Endometrium (tissue), 2 donors: Measurements from ENCODE around the gene LRRC4C.
A peak's percentile ranks its signal among the peaks of the same experiment; 100 is the strongest.

ENCODE experiments used
- FAIRE-seq: peaks from 2 replicates; lab custom pipeline; 2012; peaks lifted over from hg19 to GRCh38; lab: Jason Lieb, UNC
- donor health status: control.
- donor health status: control.

LRRC4C gene

DNA sequence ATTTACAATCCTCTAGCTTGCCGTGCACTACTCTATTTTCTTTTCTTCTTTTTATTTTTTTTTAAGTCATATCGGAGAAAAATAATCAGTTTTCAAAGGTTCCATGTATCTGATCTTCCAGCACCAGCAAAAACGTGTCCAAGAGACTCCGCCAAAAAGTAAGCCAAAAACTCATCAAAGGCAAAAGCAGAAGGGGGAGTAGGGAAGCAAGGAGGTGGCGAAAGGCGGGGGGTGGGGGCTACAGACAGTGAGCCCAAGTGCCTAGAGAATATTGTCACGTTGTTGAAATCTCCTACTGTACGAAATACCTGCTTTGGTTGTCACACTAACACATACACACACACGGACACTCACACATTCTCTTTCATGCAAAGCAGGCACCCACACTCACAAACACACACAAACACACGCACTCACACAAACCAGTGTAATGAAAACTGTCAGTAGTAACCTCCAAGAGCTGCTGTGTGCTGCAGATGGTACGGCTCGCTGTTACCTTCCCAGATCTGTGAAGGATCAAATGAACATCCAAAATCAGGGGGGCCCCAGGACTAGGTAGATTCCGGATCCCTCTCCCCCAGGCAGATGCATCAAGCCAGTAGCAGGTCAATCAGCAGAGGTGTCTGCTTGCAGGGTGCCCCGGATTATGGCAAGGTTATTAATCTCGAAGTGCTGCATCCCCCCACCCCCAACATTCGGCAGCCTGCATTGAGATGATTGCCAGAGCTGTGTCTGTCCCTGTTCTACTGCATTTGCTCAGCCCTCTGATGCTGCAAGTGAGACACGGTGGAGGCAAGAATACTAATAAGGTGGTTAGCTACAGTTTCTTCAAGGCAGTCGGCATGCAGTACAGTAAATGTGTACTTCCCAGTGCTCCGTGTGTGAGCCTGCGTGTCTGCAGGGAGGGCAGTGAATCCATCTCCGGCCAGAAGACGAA, at the start of gene LRRC4C:
Gene LRRC4C, minus strand, starts transcription at position 188 of the 937 bp plus-strand sequence.
- FAIRE-seq: no peak

DNA sequence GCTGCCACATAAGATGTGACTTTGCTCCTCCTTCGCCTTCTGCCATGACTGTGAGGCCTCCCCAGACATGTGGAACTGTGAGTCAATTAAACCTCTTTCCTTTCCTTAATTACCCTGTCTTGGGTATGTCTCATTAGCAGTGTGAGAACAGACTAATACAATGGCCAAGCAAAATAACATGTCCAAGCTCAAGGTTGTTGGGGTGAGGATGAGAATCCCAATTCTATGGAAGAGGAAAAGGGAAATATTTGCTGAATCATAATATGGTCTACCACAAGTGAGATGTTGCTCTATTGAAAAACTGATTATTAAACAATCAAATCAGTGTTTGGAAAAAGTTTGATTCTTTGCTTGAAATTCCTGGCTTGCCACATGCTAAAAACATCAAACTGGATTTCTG, 48.7 kb upstream of the LRRC4C start:
- no peak for FAIRE-seq

DNA sequence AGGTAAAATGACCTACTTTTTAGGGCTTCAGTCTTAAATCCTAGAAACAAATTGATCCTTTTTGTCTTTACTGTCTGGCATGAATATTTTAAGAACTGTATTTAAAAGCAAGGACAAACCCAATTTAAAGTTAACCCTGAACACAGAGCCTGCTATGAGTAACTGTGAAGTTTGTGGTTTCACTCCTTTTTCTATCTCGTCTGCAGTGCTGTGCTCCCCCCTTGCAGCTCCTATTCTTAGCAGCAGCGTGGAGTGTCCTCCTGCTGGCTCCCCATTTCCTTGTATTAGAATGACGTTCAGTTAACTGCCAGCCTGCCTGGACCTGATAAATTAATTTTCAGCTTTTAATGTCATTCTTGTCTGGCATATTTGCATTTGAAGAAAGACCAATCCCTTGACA, 40.0 kb upstream of the LRRC4C start:
- FAIRE-seq: no peak

DNA sequence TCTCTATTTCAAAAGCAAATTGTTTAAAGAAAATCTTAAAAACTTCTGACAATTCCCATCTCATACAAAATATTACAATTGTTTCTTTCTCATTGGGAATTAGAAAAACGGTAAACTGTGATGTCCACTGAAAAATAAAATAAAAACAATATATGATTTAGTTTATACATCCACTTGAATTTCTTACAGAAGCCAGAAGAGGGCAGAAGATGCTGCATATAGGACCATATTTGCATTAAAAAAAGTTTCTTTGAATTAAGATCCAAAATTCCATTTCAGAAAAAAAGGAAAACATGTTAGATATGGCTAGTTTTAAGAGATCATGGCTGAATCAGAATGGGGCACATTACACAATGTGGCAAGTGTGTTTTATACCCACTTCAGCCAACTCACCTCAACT, 39.3 kb upstream of the LRRC4C start:
- no peak for FAIRE-seq

DNA sequence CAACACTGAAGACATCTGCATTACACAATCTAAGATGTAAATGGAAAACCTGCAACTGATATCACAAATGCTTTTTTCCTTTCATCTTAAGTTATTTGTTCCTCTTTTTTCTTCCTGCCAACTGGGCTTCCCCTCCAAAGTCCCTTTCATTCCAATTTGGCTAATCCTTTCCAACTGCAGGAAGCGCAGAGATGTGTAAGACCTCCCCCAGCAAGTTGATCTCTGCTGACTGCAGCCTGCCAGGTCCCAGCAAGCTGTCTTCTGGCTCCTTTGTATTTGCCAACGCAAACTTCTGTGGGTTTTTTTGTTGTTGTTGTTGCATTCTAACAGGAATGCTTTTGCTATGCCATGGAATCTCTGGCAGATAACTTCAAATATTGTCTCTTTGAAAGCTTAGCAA, 38.5 kb upstream of the LRRC4C start:
- FAIRE-seq: no peak

DNA sequence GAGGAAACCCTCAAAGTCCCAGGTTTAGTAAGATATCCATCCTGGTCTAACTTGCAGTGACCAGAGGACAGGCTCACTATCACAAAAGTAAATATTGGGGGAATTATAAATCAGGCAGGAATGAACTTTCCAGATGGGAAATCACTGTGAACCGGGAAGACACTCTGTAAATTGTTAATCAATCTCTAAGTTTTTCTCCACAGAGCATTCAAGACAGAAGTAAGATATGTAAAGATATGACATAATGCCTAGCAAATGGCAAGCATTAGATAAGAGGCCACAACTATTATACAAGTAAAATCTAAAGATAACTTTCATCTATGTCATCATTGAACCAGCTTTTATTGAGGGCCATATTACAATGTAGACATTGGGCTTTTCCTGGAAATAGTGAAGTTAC, 35.3 kb upstream of the LRRC4C start:
- no peak for FAIRE-seq

DNA sequence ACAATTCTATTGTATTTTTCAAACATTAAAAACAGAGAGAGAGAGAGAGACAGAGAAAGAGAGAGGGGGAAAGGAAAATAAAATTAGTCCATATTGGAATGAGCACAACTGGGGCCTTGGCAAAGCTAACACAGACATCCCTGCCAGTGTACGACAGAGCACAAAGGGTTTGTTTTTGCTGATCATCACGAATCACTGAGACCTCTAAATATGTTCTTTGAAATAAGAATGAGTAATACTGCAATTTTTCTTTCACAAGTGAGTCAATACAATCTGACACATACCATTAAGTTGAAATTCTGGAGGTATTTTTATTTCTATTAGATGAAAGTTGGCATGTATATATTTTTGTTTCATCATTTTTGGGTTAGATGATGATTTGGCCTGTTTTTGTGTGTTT, 27.0 kb upstream of the LRRC4C start:
- no peak for FAIRE-seq

DNA sequence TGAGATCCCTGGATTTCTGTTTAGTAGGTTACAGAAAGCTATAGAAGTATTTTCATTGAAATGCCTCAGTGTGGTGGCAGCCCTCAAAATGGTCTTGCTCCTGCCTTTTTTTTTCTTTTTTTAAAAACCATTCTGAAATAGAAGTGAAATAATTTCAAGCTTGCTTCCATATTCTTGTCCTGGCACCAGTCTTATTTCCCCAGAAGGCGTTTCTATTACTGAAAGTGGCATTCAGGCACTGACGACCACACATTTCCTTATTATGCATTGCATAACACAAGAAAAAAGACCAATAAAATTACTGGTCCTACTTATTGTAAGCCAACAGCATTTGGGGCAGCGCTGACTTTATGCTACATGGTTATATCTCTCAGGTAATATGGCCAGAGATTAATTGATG, 24.5 kb upstream of the LRRC4C start:
- FAIRE-seq: no peak

DNA sequence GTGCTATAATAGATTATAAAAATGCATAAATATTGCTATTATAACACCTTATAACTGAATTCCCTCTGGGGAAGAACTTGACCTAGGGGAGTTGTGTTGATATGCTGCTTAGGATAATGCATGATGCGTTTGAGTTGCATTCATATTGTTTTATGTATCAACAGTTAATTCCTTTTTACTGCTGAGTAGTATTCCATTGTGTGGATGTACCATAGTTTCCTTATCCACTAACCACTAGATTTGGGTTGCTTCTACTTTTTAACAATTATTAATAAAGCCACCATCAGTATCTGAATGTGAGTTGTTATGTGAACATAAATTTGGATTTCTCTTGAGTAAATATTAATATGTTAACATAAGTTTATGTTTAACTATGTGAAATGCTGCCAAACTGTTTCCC, 19.7 kb upstream of the LRRC4C start:
- no peak for FAIRE-seq

DNA sequence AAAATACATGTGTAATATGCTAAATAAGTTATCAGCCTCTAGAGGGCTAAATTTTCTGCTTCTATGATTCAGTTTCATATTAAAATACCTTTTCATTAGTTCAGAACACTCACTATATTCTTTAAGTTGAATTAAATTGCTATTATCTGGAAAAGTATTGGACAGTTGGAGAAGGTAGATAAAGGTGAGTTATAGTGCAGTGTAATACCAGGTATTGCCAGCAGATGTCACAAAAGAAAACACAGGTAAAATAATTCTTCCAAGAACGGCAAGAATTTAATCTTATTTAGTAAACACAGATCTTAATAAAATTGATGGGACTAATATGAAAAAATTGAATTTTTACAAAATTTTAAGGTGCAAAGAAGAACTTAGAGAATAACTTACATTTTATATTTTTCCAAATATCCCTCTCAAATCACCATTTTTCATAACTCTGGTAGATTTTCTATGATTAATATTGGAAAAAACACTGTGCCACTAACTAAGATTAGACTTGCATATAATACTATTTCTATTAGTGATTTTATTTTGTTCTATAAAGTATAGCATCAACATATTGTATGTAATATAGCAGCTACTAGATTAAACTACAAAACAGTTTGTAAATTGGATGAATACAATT, 1.7 kb upstream of the LRRC4C start:
- FAIRE-seq: peak; percentile 82

DNA sequence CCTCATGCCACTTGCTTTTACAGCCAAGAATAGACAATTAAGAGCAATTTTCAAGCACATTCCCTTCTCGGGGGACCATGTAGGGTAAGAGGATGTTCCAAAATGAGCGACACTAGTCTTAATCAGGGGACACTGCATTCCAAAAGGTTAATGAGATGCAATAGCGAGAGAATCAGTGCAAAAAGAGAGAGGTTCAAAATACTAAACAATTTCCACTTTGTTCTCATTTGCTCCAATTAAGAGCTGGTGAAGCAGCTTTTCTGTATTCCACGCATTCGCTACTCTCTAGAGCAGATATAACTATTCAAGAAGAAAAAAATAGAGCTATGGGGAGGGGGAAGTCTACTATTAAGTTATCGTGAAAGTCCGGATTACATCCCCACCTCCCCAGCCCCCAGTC, 811 bp downstream of the LRRC4C start:
- no peak for FAIRE-seq

DNA sequence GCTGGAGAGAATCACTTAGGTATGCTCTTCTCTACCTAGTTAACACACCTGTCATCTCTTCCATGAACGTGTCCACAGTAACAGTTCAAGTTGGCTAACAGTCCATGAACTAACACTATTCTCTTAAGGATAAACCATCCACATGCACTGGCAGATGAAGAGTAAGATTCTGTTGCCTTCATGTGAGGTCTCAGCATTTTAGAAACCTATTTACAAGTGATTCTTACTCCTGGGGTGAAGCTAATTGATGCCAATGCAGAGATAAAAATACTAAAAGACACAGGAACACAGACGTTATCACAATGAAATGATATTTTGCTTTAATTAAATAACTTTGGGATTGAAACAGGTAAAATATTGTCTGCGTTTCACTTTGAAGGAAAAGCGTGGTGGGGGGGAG, 1.3 kb downstream of the LRRC4C start:
- FAIRE-seq: no peak

DNA sequence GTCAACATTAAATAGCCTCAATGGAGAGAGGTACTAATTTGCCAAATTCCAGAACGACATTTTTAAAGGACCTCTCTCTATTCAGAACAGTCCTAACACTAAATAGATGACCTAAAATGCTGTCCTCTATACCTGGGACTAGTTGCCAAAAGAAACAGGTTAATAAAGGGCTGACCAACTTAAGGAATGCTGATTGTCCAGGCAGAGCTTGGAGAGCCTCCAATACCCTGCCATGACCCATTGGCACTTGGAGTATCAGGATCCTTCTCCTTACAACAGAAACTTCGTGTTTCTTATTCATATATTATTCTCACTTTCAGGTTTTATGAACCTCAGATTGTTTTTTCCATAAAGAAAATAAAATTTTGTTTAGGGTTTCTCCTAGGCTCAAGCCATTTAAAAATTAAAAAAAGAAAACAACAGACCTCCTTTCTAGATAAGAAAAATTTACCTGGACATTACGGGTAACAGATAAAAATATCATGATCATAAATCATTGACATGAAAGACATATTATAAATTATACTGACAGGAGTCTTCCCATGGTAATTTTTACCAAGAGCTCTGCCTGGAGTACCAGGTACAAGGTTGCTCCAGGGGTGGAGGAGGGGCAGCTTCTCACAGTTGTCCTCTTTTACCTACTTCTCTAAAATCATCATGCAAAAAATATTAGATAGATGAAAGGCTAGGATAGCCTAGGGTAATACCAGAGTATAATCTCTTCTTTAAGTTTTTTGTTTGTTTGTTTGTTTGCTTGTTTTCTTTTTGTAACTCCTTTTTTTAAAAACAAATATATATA, 2.0 kb downstream of the LRRC4C start:
- FAIRE-seq: no peak

DNA sequence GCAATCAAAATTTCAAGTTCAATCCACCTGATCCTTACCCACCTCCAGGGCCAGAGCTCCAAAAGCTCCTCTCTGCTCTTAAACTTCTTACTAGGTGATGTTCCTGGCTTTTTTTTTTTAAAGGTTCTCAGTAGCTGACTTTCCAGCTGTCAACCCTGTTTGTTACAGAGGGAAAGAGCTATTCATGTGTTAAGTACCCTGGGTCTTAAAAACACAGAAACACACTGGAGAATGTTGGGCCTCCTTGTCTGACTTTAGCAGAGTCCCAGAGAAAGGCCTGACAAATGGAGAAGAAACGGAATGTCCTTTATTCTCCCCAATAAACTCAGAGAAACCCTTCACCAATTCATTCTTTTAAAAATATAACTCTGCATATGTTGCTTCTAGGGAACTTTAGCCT, 3.2 kb downstream of the LRRC4C start:
- FAIRE-seq: no peak

DNA sequence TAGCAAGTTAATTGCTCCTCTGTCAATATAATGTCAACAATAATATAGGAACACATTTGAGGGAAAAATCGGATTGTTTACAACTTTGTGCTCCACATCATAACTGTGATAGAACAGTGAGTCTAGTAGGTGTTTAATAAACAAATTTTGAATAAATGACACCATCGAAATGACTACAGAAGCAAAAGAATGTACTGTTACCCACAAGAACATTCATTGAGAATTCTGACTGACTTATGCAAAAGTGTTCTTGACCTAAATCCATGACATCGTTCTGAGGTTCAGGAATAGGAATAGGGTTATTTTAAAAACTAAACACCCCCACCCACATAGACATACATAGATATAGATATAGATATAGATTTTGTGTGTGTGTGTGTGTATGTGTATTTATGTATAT, 8.4 kb downstream of the LRRC4C start:
- FAIRE-seq: no peak

DNA sequence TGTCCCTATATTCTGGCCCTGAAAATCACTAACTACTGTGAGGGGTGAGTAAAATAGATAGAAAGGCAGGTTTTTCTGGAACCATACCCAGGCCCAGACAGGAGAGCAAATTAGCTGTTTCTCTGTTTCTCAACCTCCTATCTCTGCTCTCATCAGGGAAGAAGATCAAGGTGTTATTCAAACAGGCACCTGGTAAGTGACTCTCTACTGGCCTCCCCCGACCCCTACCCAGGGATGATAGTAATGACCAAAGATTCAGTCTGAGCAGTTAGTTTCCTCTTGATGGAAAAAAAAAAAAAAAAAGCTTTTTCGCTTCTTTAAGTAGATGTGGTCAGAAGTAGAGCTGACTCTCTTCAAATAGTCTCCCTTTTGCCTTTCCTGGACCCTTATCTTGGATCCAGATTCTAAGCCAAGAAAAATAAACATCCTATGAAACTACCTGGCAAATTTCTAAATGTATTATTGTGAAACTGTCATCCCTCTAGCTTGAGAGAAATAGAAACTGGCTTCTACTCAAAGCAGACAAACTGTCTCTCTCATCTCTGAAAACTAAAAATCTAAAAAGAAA, 9.9 kb downstream of the LRRC4C start:
- no peak for FAIRE-seq

DNA sequence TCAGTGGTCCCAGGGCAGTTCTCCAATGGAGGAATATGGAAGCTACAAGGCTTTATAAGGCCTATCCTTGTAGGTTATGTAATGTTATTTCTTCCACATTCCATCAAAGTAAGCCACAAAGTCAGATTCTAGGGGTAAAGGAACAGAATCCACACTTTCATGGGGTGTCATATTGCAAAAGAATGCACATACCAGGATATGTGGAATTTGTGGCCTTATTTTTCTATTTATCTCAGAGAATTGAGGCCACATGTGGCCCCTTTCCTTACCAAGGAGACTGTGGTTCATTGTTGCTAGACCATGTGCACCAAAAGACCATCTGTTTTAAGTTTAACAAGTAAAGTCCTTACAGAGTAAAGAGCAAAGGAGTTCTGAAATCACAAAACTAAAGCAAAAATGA, 12.9 kb downstream of the LRRC4C start:
- FAIRE-seq: no peak

DNA sequence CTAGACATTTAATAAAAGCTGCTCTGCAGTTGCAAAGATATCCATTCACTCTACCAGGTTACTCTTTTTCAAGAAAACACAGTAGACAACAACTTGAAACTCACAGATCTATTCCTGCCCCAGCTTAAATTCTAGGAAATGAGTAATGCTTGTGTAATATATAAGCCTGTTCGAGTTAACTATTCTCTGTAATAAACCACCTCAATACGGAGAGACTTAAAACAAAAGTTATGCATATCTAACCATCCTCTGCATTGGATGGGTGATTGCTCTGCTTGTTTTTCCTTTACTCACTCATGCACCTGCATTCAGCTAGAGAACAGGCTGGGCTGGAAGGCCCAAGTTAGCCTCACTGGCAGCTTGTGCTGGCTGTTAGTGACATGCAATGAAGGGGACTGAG, 13.3 kb downstream of the LRRC4C start:
- FAIRE-seq: no peak

DNA sequence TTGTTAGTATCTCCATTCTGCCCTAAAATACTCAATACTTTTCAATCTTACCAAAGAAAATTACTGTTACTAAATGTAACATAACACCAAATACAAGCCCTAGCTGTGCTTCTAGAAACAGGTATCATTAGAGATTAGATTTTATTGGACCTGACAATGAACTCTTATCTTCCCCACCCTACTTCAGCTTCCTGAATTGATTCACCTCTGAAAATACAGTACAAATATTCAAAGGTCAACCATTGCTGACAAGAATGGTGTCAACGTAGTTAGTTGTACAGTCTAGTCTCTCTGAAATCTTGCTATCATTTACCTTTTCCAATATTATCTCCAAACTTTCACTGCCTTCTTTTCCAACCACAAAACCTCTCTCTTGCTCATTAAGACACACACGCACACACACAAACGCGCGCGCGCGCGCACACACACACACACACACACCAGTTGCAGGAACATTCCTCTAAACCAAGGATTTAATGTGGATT, 22.4 kb downstream of the LRRC4C start:
- FAIRE-seq: no peak

DNA sequence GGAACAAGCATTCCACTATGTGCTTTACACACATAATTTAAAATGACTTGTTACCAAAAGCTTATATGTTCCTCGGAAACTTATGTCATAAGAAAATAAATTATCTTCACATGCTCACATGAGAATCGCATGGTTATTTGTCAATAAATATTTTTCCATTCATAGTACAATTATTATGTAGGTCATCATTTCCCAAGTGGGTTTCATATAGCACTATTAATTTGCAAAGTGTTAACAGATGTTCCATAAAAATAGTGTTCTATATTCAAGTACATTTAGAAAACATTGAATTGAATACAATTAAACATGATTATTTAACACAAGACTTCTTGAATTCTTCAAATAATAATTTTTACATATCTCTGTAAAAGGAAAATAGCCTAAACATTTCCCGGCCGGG, 23.9 kb downstream of the LRRC4C start:
- no peak for FAIRE-seq

DNA sequence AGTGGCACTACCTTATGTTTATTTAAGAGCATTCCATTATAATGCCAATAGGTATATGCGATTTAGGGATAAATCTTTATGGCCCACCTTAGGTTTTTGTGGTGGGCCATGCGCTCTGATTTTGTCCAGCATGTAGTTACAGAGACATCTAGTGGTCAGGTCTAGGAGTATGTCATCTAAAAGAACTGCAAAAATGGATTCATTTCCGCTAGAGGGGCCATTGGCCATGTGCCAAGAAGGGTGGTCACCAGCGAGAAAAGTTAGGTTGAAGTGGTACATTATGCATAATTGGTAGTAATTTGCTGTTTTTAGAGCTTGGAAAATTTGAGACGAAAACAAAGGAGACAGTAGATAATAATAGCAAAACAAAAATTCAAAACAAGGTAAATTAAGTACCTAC, 27.7 kb downstream of the LRRC4C start:
- no peak for FAIRE-seq

DNA sequence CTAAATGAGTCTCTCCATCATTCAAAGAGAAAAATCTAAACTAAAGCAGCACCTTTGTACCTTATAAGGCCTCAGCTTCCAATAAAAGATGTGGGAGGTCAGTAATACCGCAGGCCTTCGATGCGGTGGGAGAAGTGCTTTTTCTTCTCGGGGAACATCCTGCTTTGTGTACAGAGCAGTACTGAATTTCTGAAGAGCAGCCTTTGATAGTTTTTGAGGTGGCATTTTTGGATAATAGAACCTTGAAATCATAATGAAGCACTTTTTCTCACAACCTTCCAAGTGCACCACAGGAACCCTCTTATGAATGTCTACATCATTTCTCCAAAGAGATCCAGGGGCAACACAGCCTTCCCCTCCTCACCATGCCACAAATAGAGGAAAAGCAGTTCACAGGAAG, 39.6 kb downstream of the LRRC4C start:
- FAIRE-seq: no peak
